Stomach (tissue), 4 donors: ENCODE results near the gene LIMS2.

Source experiments
- POLR2A ChIP-seq, 4 donors: fragments of 450-650 bp; IDR thresholded peaks; one replicate each; pipeline ENCODE4 v1.6.1; 2016; ENCODE audit warnings: antibody characterized with exemption in 4 of 4, control low read depth in 2 of 4, mild to moderate bottlenecking in 1 of 4, moderate library complexity in 1 of 4
- POLR2AphosphoS5 ChIP-seq, 3 donors: sonication (generic); formaldehyde crosslinking; IDR thresholded peaks; one replicate each; pipeline ENCODE4 v1.6.1; 2016; ENCODE audit warnings: antibody characterized with exemption in 3 of 3

DNA sequence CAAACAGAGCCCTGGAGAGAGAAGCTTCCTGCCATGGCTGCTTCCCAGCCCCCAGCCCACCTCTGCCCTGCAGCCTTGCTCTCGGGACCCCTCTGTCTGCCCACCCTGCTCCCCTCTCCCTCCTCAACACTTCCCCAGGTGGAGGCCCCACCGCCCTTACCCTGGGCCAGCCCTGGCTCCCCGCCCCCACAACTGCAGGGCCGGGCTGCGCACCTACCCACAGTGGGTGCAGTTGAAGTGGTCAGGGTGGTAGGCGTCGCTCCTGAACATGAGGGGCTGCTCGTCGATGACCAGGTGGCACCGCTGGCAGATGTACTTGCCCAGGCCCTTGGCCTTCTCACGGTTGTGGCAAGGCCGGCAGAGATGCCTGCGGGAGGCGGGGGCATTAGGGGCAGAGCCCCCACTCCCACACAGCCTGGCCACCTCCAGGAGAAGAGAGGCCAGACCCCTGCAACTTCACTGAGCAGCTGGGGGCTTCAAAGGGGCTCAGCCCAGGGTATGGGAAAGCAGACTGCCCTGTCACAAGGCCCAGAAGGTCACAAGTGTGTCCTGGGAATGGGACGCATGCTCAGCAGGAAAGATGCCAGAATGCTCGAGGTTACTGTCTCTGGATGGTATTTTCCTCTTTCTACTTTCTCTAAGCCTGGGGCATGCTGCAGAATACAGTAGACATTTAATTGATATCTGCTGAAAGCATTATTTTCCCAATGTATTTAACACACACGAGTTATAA, 32.5 kb downstream of the LIMS2 start:
- TF ChIP-seq POLR2AphosphoS5 (IDR thresholded peaks at IDR 0.05) (no peak), POLR2A (IDR thresholded peaks at IDR 0.05) (no peak)
